HL-60 (cell line): ENCODE results near the gene UBR4.

Experiments used
- DNase-seq, 2 experiments: peaks; one replicate each; pipeline ENCODE4 v3.0.0-alpha.2; 2010 to 2020; ENCODE audit warnings: low read depth in 1 of 2, low spot score in 1 of 2
- H3K27ac ChIP-seq: fragments of 250-450 bp; sonication (Bioruptor Pico); replicated peaks from 2 replicates; pipeline ENCODE4 v1.5.1; 2020; ENCODE audit warnings: mild to moderate bottlenecking, moderate library complexity
- H3K27me3 ChIP-seq: fragments of 250-450 bp; sonication (Bioruptor Pico); 2 replicates; pipeline ENCODE4 v1.5.1; 2021; ENCODE audit warnings: mild to moderate bottlenecking, moderate library complexity; ENCODE audit not compliant: insufficient read depth, poor library complexity, severe bottlenecking
- H3K4me3 ChIP-seq: replicated peaks from 2 replicates; pipeline ENCODE4 v1.5.1; 2011; ENCODE audit warnings: mild to moderate bottlenecking, control low read depth, low read length; ENCODE audit not compliant: insufficient read depth
- CTCF ChIP-seq: IDR thresholded peaks from one replicate; pipeline ENCODE4 v1.5.1; 2011; ENCODE audit warnings: low read length, control low read depth, inconsistent platforms; ENCODE audit not compliant: insufficient read depth
- GABPA ChIP-seq: IDR thresholded peaks from 2 replicates; pipeline ENCODE4 v1.6.1; 2012; ENCODE audit warnings: low read depth
- POLR2AphosphoS5 ChIP-seq: IDR thresholded peaks from 2 replicates; pipeline ENCODE4 v1.6.1; 2012; ENCODE audit warnings: low read depth
- SPI1 ChIP-seq: IDR thresholded peaks from 2 replicates; pipeline ENCODE4 v1.6.1; 2012; ENCODE audit warnings: low read depth, mild to moderate bottlenecking, borderline replicate concordance
- TF ChIP-seq, protein P1 (sequence below): IDR thresholded peaks from 2 replicates; pipeline ENCODE4 v1.6.1; 2012; ENCODE audit warnings: low read depth; ENCODE audit not compliant: insufficient replicate concordance

The UBR4 gene

GRCh38 chr1:19199969-19200604, 10.0 kb downstream of the UBR4 start:
- H3K4me3 ChIP-seq = no peak overlapping the region
- DNase-seq = no peak
- no peaks in the 10 kb centered on the region for H3K27me3 ChIP-seq
- H3K27ac ChIP-seq = no peak overlapping the region
- TF ChIP-seq SPI1 (no peak), POLR2AphosphoS5 (no peak), CTCF (no peak), GABPA (no peak)
- TF ChIP-seq, protein P1, sequence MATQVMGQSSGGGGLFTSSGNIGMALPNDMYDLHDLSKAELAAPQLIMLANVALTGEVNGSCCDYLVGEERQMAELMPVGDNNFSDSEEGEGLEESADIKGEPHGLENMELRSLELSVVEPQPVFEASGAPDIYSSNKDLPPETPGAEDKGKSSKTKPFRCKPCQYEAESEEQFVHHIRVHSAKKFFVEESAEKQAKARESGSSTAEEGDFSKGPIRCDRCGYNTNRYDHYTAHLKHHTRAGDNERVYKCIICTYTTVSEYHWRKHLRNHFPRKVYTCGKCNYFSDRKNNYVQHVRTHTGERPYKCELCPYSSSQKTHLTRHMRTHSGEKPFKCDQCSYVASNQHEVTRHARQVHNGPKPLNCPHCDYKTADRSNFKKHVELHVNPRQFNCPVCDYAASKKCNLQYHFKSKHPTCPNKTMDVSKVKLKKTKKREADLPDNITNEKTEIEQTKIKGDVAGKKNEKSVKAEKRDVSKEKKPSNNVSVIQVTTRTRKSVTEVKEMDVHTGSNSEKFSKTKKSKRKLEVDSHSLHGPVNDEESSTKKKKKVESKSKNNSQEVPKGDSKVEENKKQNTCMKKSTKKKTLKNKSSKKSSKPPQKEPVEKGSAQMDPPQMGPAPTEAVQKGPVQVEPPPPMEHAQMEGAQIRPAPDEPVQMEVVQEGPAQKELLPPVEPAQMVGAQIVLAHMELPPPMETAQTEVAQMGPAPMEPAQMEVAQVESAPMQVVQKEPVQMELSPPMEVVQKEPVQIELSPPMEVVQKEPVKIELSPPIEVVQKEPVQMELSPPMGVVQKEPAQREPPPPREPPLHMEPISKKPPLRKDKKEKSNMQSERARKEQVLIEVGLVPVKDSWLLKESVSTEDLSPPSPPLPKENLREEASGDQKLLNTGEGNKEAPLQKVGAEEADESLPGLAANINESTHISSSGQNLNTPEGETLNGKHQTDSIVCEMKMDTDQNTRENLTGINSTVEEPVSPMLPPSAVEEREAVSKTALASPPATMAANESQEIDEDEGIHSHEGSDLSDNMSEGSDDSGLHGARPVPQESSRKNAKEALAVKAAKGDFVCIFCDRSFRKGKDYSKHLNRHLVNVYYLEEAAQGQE = no peak

- no peak for TF ChIP-seq SPI1
- TF ChIP-seq, protein P1 = no peak
- H3K27ac ChIP-seq = no peak overlapping the region
- DNase-seq = no peak
- H3K27me3 ChIP-seq = no peaks in the 10 kb centered on the region
- no peak overlapping the region for H3K4me3 ChIP-seq
These were observed 10.6 kb downstream of the UBR4 start for GRCh38 chr1:19199329-19199968.

DNA sequence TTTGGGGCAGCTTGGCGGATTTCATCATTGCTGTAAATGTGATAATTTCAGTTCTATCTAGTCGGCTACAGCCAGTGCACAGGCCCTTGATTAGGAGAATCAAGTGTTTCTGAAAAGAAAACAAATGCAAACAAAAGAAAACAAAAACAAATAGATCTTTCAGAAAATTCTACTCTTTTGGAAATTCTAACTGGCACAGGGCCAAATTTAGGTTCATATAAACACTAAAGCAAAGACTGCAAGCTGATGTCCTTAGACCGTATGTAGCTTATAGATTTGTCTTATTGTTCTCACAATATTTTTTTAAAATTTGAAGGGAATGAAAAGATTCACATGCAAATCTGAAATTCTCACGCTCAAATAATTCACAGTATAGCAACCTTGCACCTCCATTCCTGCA, 11.2 kb downstream of the UBR4 start:
- TF ChIP-seq GABPA (no peak), POLR2AphosphoS5 (no peak), CTCF (no peak), SPI1 (no peak)
- TF ChIP-seq, protein P1 = no peak
- H3K4me3 ChIP-seq = no peak overlapping the region
- H3K27ac ChIP-seq = no peak overlapping the region
- no peaks in the 10 kb centered on the region for H3K27me3 ChIP-seq
- no peak for DNase-seq
